Activated naive CD8-positive, alpha-beta T cell treated with anti-CD3 and anti-CD28 coated beads, Interleukin-2, amount 50 U/mL, for 16 hours (primary cell): ENCODE measurements around the gene PGM3.

Source experiments
- DNase-seq: peaks from one replicate; pipeline ENCODE4 v3.0.0-alpha.2; 2020; ENCODE audit warnings: low read depth, low spot score

The PGM3 gene

GRCh38 chr6:83183082-83183828, 9.8 kb downstream of the PGM3 start:
- DNase-seq: no peak

GRCh38 chr6:83182114-83182513, 11.0 kb downstream of the PGM3 start:
- DNase-seq: no peak

- DNase-seq: no peak
These were observed 12.6 kb downstream of the PGM3 start for GRCh38 chr6:83180426-83180950.

GRCh38 chr6:83176246-83176645, 16.8 kb downstream of the PGM3 start:
- no peak for DNase-seq

- no peak for DNase-seq
These were observed 23.6 kb downstream of the PGM3 start for GRCh38 chr6:83169511-83169910.

GRCh38 chr6:83169106-83169505, 24.0 kb downstream of the PGM3 start:
- DNase-seq: no peak

- no peak for DNase-seq
These were observed 24.5 kb downstream of the PGM3 start for GRCh38 chr6:83168556-83168955.

- DNase-seq: no peak
These were observed 25.3 kb downstream of the PGM3 start for GRCh38 chr6:83167726-83168278.

GRCh38 chr6:83160167-83160566, 32.9 kb downstream of the PGM3 start:
- DNase-seq: no peak

GRCh38 chr6:83155794-83156193, 37.3 kb downstream of the PGM3 start:
- no peak for DNase-seq

GRCh38 chr6:83153883-83154521, 39.1 kb downstream of the PGM3 start:
- no peak for DNase-seq

GRCh38 chr6:83152913-83153312, 40.2 kb downstream of the PGM3 start:
- no peak for DNase-seq

- no peak for DNase-seq
These were observed 42.0 kb downstream of the PGM3 start for GRCh38 chr6:83151114-83151513.

- no peak for DNase-seq
These were observed 54.3 kb downstream of the PGM3 start for GRCh38 chr6:83138758-83139157.

- no peak for DNase-seq
These were observed 54.8 kb downstream of the PGM3 start for GRCh38 chr6:83138118-83138722.

- DNase-seq: no peak
These were observed 60.9 kb downstream of the PGM3 start for GRCh38 chr6:83132121-83132520.

GRCh38 chr6:83127976-83128375, 65.1 kb downstream of the PGM3 start:
- no peak for DNase-seq

- no peak for DNase-seq
These were observed 65.8 kb downstream of the PGM3 start for GRCh38 chr6:83127258-83127657.

- no peak for DNase-seq
These were observed 66.3 kb downstream of the PGM3 start for GRCh38 chr6:83126807-83127206.

- DNase-seq: no peak
These were observed 66.8 kb downstream of the PGM3 start for GRCh38 chr6:83126223-83126622.

GRCh38 chr6:83125425-83125824, 67.6 kb downstream of the PGM3 start:
- no peak for DNase-seq

GRCh38 chr6:83124553-83124952, 68.5 kb downstream of the PGM3 start:
- DNase-seq: no peak
